Trophoblast cell (in vitro differentiated cells and primary cell): ENCODE measurements around the gene FBXL17.
A peak's percentile ranks its signal among the peaks of the same experiment; 100 is the strongest.

Experiments
- DNase-seq, 2 donors: peaks; one replicate each; pipeline ENCODE4 v3.0.0-alpha.2; 2016
- H2AFZ ChIP-seq: 2 replicates; pipeline ENCODE4 v1.6.1; 2013; ENCODE audit warnings: low read length, moderate library complexity, mild to moderate bottlenecking; ENCODE audit not compliant: insufficient read depth, poor library complexity
- H2AK5ac ChIP-seq: 2 replicates; pipeline ENCODE4 v1.6.1; 2013; ENCODE audit warnings: mild to moderate bottlenecking, low read length
- H2BK120ac ChIP-seq: 2 replicates; pipeline ENCODE4 v1.6.1; 2013; ENCODE audit warnings: low read length, mild to moderate bottlenecking, moderate library complexity; ENCODE audit not compliant: insufficient read depth, poor library complexity
- H2BK12ac ChIP-seq: 2 replicates; pipeline ENCODE4 v1.6.1; 2013; ENCODE audit warnings: mild to moderate bottlenecking, low read length, moderate library complexity
- H2BK5ac ChIP-seq: 2 replicates; pipeline ENCODE4 v1.6.1; 2013; ENCODE audit warnings: low read length, low read depth, moderate library complexity, mild to moderate bottlenecking; ENCODE audit not compliant: poor library complexity
- H3K14ac ChIP-seq: 2 replicates; pipeline ENCODE4 v1.6.1; 2013; ENCODE audit warnings: mild to moderate bottlenecking, low read length
- H3K18ac ChIP-seq: 2 replicates; pipeline ENCODE4 v1.6.1; 2013; ENCODE audit warnings: mild to moderate bottlenecking, low read length
- H3K23ac ChIP-seq: 2 replicates; pipeline ENCODE4 v1.6.1; 2013; ENCODE audit warnings: low read length
- H3K27ac ChIP-seq: 2 replicates; pipeline ENCODE4 v1.5.1; 2013; ENCODE audit warnings: low read depth, mild to moderate bottlenecking, inconsistent platforms, low read length, moderate library complexity
- H3K27me3 ChIP-seq: 2 replicates; pipeline ENCODE4 v1.6.1; 2013; ENCODE audit warnings: inconsistent platforms, mild to moderate bottlenecking, low read length, moderate library complexity; ENCODE audit not compliant: insufficient read depth
- H3K36me3 ChIP-seq, 2 experiments: 1 replicate in 1 of 2; 2 replicates in 1 of 2; pipeline ENCODE4 v1.6.1; 2013; ENCODE audit warnings: low read length in 2 of 2, mild to moderate bottlenecking in 2 of 2, moderate library complexity in 1 of 2; ENCODE audit not compliant: insufficient read depth in 2 of 2, control insufficient read depth in 1 of 2
- H3K4ac ChIP-seq: 2 replicates; pipeline ENCODE4 v1.6.1; 2013; ENCODE audit warnings: low read depth, mild to moderate bottlenecking, low read length, moderate library complexity
- H3K4me1 ChIP-seq, 2 experiments: 1 replicate in 1 of 2; 2 replicates in 1 of 2; pipeline ENCODE4 v1.6.1; 2013; ENCODE audit warnings: low read length in 2 of 2, mild to moderate bottlenecking in 2 of 2, moderate library complexity in 1 of 2; ENCODE audit not compliant: insufficient read depth in 2 of 2, control insufficient read depth in 1 of 2
- H3K4me2 ChIP-seq: 2 replicates; pipeline ENCODE4 v1.6.1; 2013; ENCODE audit warnings: inconsistent platforms, mild to moderate bottlenecking, low read length, moderate library complexity
- H3K4me3 ChIP-seq: 2 replicates; pipeline ENCODE4 v1.5.1; 2013; ENCODE audit warnings: mild to moderate bottlenecking, low read depth, low read length, inconsistent platforms
- H3K79me1 ChIP-seq: one replicate; pipeline ENCODE4 v1.6.1; 2013; ENCODE audit warnings: low read length
- H3K79me2 ChIP-seq: 2 replicates; pipeline ENCODE4 v1.6.1; 2013; ENCODE audit warnings: low read length, mild to moderate bottlenecking; ENCODE audit not compliant: control insufficient read depth, insufficient read depth, poor library complexity
- H3K9ac ChIP-seq: 2 replicates; pipeline ENCODE4 v1.6.1; 2013; ENCODE audit warnings: mild to moderate bottlenecking, low read length
- H3K9me3 ChIP-seq: 2 replicates; pipeline ENCODE4 v1.6.1; 2013; ENCODE audit warnings: low read depth, mild to moderate bottlenecking, control low read depth, inconsistent platforms, low read length; ENCODE audit not compliant: insufficient read depth
- H4K12ac ChIP-seq: 2 replicates; pipeline ENCODE4 v1.6.1; 2013; ENCODE audit warnings: low read depth, mild to moderate bottlenecking, low read length, moderate library complexity
- H4K8ac ChIP-seq: 2 replicates; pipeline ENCODE4 v1.6.1; 2013; ENCODE audit warnings: low read depth, mild to moderate bottlenecking, low read length, moderate library complexity
- H4K91ac ChIP-seq: one replicate; pipeline ENCODE4 v1.6.1; 2013; ENCODE audit warnings: low read depth, mild to moderate bottlenecking, low read length, moderate library complexity
- WGBS: extraction: QIAGEN DNeasy Blood & Tissue Kit; methylation state at CpG from one replicate; pipeline ENCODE4 v1.1.7; 2013; ENCODE audit warnings: missing lambda C conversion rate; ENCODE audit not compliant: insufficient read length, insufficient coverage; ENCODE audit errors: extremely low coverage; 5-methylcytosine and 5-hydroxymethylcytosine counted together

FBXL17 gene

DNA sequence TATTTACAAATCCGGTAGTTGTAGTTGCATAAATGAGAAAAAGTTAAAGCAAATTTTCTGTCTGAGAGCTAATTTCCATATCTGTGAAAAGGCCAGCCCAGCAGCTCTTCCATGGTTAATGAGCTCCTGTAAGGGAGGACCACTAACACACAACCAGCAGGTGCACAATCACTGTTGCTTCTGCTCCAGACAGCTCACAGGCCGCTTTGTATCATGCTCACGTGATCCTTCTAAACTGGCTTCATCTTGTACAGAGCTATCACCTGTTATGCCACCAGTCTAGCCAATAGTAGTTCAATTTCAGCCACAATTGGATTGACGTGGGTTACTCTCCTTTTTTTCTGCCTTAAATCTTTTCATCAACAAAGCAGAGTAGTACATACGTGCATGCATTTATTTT, 38.3 kb upstream of the FBXL17 start:
- H2BK120ac ChIP-seq = no peak overlapping the region
- no peaks in the 10 kb centered on the region for H3K36me3 ChIP-seq
- no peak overlapping the region for H3K4ac ChIP-seq
- H3K4me3 ChIP-seq = no peak overlapping the region
- no peaks in the 10 kb centered on the region for H3K79me2 ChIP-seq
- WGBS = no CpG with 5 or more reads among the region's 5 CpGs
- no peaks in the 10 kb centered on the region for H3K4me1 ChIP-seq
- DNase-seq = no peak
- no peak overlapping the region for H3K23ac ChIP-seq
- no peak overlapping the region for H3K27ac ChIP-seq
- H3K9ac ChIP-seq = no peak overlapping the region
- no peaks in the 10 kb centered on the region for H3K9me3 ChIP-seq
- H4K8ac ChIP-seq = no peak overlapping the region
- no peak overlapping the region for H3K4me2 ChIP-seq
- no peak overlapping the region for H3K14ac ChIP-seq
- no peak overlapping the region for H2AFZ ChIP-seq
- H3K18ac ChIP-seq = no peak overlapping the region
- no peak overlapping the region for H2BK12ac ChIP-seq
- no peak overlapping the region for H2BK5ac ChIP-seq
- no peak overlapping the region for H4K12ac ChIP-seq
- H3K79me1 ChIP-seq = no peaks in the 10 kb centered on the region
- no peak overlapping the region for H4K91ac ChIP-seq
- no peak overlapping the region for H2AK5ac ChIP-seq
- no peaks in the 10 kb centered on the region for H3K27me3 ChIP-seq

GRCh38 chr5:108418197-108418596, 36.3 kb upstream of the FBXL17 start:
- Histone ChIP-seq H3K4me2 (no peak overlapping the region), H3K79me1 (no peaks in the 10 kb centered on the region), H3K9ac (no peak overlapping the region), H4K8ac (no peak overlapping the region), H4K91ac (no peak overlapping the region), H3K27ac (no peak overlapping the region), H3K79me2 (no peaks in the 10 kb centered on the region), H2BK120ac (no peak overlapping the region), H2BK5ac (no peak overlapping the region), H3K23ac (no peak overlapping the region), H3K14ac (no peak overlapping the region), H2AK5ac (no peak overlapping the region), H3K4ac (no peak overlapping the region), H2BK12ac (no peak overlapping the region), H3K9me3 (no peaks in the 10 kb centered on the region), H3K27me3 (no peaks in the 10 kb centered on the region), H2AFZ (no peak overlapping the region), H4K12ac (no peak overlapping the region), H3K4me3 (no peak overlapping the region), H3K36me3 (no peaks in the 10 kb centered on the region), H3K4me1 (no peaks in the 10 kb centered on the region), H3K18ac (no peak overlapping the region)
- DNase-seq = no peak
- no CpG with 5 or more reads among the region's 8 CpGs for WGBS

DNA sequence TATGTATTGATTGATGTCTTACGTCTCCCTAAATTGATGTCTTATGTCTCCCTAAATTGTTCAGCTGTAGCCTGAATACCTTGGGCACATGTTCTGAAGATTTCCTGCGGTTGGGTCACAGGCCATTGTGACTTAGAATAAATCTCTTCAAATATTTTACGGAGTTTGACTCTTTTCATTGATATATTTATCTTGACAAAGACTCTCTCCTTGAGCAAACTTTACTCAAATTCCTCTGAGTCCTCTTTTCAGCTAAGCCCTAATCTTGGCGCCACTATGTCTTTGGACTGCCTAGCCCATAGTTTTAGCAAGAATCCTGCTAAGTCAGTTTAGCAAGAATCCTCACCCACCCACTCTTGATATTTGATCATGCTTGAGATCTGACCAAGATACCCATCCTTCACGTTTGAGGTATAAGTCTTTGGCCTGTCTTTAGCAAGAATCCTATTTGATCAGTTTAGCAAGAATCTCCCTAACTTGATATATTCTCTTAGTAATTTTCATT, 35.3 kb upstream of the FBXL17 start:
- H3K23ac ChIP-seq = no peak overlapping the region
- no peaks in the 10 kb centered on the region for H3K4me1 ChIP-seq
- H3K27ac ChIP-seq = no peak overlapping the region
- no peak overlapping the region for H4K12ac ChIP-seq
- no peak overlapping the region for H2BK12ac ChIP-seq
- H3K27me3 ChIP-seq = no peaks in the 10 kb centered on the region
- no peak overlapping the region for H2BK5ac ChIP-seq
- no peak overlapping the region for H2BK120ac ChIP-seq
- H3K4ac ChIP-seq = no peak overlapping the region
- H3K4me2 ChIP-seq = no peak overlapping the region
- no peaks in the 10 kb centered on the region for H3K36me3 ChIP-seq
- no peak overlapping the region for H3K18ac ChIP-seq
- no peaks in the 10 kb centered on the region for H3K9me3 ChIP-seq
- no peaks in the 10 kb centered on the region for H3K79me1 ChIP-seq
- peak; percentile 81 to 94 for DNase-seq
- no CpG with 5 or more reads among the region's 5 CpGs for WGBS
- H3K14ac ChIP-seq = no peak overlapping the region
- no peak overlapping the region for H2AK5ac ChIP-seq
- no peak overlapping the region for H3K9ac ChIP-seq
- H4K8ac ChIP-seq = no peak overlapping the region
- H3K4me3 ChIP-seq = no peak overlapping the region
- no peak overlapping the region for H4K91ac ChIP-seq
- H3K79me2 ChIP-seq = no peaks in the 10 kb centered on the region
- H2AFZ ChIP-seq = no peak overlapping the region

GRCh38 chr5:108415726-108416125, 33.8 kb upstream of the FBXL17 start:
- no peak overlapping the region for H3K4ac ChIP-seq
- no peak overlapping the region for H4K91ac ChIP-seq
- no peak for DNase-seq
- H3K4me3 ChIP-seq = no peak overlapping the region
- H3K79me1 ChIP-seq = no peaks in the 10 kb centered on the region
- H3K27me3 ChIP-seq = no peaks in the 10 kb centered on the region
- no peak overlapping the region for H3K14ac ChIP-seq
- no peak overlapping the region for H2BK5ac ChIP-seq
- no peak overlapping the region for H3K27ac ChIP-seq
- H3K36me3 ChIP-seq = no peaks in the 10 kb centered on the region
- H2BK12ac ChIP-seq = no peak overlapping the region
- no peak overlapping the region for H3K4me2 ChIP-seq
- H3K9me3 ChIP-seq = no peaks in the 10 kb centered on the region
- no peak overlapping the region for H3K9ac ChIP-seq
- no peaks in the 10 kb centered on the region for H3K79me2 ChIP-seq
- no peak overlapping the region for H4K12ac ChIP-seq
- no peak overlapping the region for H3K23ac ChIP-seq
- no peak overlapping the region for H2BK120ac ChIP-seq
- H2AK5ac ChIP-seq = no peak overlapping the region
- H2AFZ ChIP-seq = no peak overlapping the region
- H3K4me1 ChIP-seq = no peaks in the 10 kb centered on the region
- no peak overlapping the region for H4K8ac ChIP-seq
- H3K18ac ChIP-seq = no peak overlapping the region
